Measurements from ENCODE around the gene TCEAL7. TPM values are rescaled to one million over a fixed set of nuclear protein-coding genes. Genes with fewer than 3 reads are reported as not detected.

The TCEAL7 gene
- total and polyA plus RNA-seq, 12 donors = 0.79 to 24.0 (median 8.7) TPM; not detected in 1

DNA sequence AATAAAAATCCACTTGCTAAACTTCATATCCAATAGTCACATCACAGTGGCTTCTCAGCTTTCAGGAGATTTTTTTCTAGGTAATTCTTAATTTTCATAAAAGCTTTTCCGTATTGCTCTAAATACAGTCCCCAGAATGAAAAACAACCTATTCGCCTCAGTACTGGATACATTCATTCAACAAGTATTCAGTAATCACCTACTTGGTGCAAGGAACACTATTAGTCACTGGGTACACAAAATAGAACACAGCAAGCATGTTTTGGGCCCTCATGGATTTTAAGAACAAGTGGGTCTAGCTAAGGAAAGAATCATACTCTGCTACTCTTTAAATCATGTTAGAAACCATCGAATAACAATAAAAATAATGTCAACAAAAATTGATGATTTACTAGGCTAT, 43.5 kb downstream of the TCEAL7 start:
- WGBS, 4 donors = 68 to 79% (median 74%) methylated on average over 3 of the region's 3 CpGs
- intact Hi-C loops (cut with DNase I) = no loop called here
- no peak overlapping the region for H3K4me3 ChIP-seq
- no peaks in the 10 kb centered on the region for H3K36me3 ChIP-seq (replicated peaks in 1 of 2)
- DNase-seq = no peak
- no peaks in the 10 kb centered on the region for H3K27me3 ChIP-seq
- TF ChIP-seq POLR2A (IDR thresholded peaks at IDR 0.05) (no peak), CTCF (IDR thresholded peaks at IDR 0.05) (no peak)
- H3K4me1 ChIP-seq (replicated peaks in 1 of 2) = no peaks in the 10 kb centered on the region
- no peak overlapping the region for H3K27ac ChIP-seq
- no peaks in the 10 kb centered on the region for H3K9me3 ChIP-seq (replicated peaks in 1 of 3)

DNA sequence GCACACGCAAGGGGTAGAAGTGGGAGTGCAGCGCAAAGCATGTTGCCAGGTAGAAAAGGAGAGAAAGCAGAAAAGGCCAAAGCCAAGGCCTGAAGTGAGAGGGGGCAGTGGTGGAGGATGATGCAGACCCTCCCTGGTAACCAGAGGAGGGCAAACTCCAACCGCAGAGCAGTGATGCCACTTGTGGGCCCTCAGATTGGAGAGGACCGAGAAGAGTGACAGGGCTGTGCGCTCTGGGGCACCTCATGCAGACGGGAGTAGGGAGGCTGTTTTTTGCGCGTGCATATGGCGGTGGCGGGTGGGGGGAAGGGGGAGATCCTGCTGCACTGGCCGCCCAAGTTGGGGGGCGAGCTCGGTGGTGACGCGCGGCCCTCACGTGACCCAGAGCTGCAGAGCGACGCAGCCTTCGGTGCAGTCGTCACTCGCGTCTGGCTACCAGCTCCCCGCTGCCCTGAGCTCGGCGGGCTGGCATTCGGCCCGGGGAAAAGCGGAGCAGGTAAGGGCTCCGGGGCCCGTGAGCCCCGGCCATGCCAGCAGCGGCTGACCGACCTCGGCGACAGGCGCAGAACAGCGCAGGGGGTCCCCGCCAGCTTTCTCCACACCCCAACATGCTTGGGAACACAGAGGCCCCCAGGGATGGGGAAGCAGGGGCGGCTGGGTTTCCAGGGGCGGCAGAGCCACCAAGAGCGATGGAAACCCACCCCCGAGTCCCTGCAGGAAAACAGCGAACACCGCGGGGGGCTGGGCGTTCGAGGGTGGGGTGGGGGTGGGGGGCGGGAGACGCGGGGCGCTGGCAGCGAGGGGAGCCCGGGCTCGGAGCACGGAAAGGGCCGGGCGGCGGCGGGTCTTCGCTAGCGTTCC, 46.3 kb downstream of the TCEAL7 start, which contains the start of gene BEX3:
Gene BEX3 (plus strand): TSS at position 421 of the 861 bp plus-strand sequence. CDS start 984 bp downstream, outside the sequence.
- Histone ChIP-seq H3K36me3 (replicated peaks in 1 of 2) (no peaks in the 10 kb centered on the region), H3K27me3 (no peaks in the 10 kb centered on the region), H3K4me1 (replicated peaks in 1 of 2) (no peaks in the 10 kb centered on the region), H3K9me3 (replicated peaks in 1 of 3) (no peaks in the 10 kb centered on the region), H3K4me3 (peak within 1 kb of the TSS in 3 of 4 donors; percentile 40 to 58 (median 40)), H3K27ac (peak within 1 kb of the TSS in 4 of 5 donors; percentile 66 to 91 (median 83))
- DNase-seq = peak; percentile 64 to 82 (median 73)
- no peak for TF ChIP-seq CTCF (IDR thresholded peaks at IDR 0.05)
- TF ChIP-seq POLR2A (IDR thresholded peaks at IDR 0.05) = peak; percentile 69 to 87
- 2 to 26% (median 23%) methylated on average over 4 to 60 of the region's 62 CpGs for WGBS, 4 donors
- intact Hi-C loops (cut with DNase I) = no loop called here

DNA sequence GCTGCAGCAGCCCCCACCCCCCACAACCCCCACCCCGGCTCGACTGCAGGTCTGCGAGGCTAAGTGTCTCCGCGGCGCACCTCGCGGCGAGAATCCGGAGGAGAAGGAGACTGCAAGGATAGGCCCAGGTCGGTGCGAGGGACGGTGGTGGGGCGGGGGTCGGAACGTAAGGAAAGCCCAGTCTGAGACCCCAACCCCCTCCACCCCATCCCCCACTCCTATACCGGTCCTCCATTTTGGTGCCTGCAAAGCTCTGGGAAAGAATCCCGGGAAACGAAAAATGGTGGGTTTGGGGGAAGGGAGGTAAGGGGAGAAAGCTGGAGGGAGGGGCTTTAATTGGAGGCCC, 46.9 kb downstream of the TCEAL7 start:
- peak in 6 of 7 donors; percentile 16 to 53 (median 34) for DNase-seq
- WGBS, 4 donors = 0 to 28% (median 10%) methylated on average over 5 to 19 of the region's 19 CpGs
- intact Hi-C loops (cut with DNase I) = no loop called here
- no peaks in the 10 kb centered on the region for H3K9me3 ChIP-seq (replicated peaks in 1 of 3)
- H3K27ac ChIP-seq = peak overlapping the region in 4 of 5 donors; percentile 66 to 91 (median 83)
- no peaks in the 10 kb centered on the region for H3K27me3 ChIP-seq
- H3K4me3 ChIP-seq = peak overlapping the region in 2 of 4 donors; percentile 40 to 58
- TF ChIP-seq CTCF (IDR thresholded peaks at IDR 0.05) = no peak
- TF ChIP-seq POLR2A (IDR thresholded peaks at IDR 0.05) = no peak
- H3K36me3 ChIP-seq (replicated peaks in 1 of 2) = no peaks in the 10 kb centered on the region
- H3K4me1 ChIP-seq (replicated peaks in 1 of 2) = no peaks in the 10 kb centered on the region

- Histone ChIP-seq H3K27ac (no peak overlapping the region), H3K4me1 (replicated peaks in 1 of 2) (no peaks in the 10 kb centered on the region), H3K36me3 (replicated peaks in 1 of 2) (no peaks in the 10 kb centered on the region), H3K4me3 (no peak overlapping the region), H3K9me3 (replicated peaks in 1 of 3) (no peaks in the 10 kb centered on the region), H3K27me3 (no peaks in the 10 kb centered on the region)
- TF ChIP-seq CTCF (IDR thresholded peaks at IDR 0.05) (no peak), POLR2A (IDR thresholded peaks at IDR 0.05) (no peak)
- no peak for DNase-seq
- WGBS, 4 donors = 56 to 75% (median 69%) methylated on average over 2 of the region's 2 CpGs
- intact Hi-C loops (cut with DNase I) = no loop called here
Measured at GRCh38 chrX:103378990-103379389, 49.0 kb downstream of the TCEAL7 start.

Small RNA genes within 50 kb of the gene (small RNA-seq; reads per million reads assigned to genes)
- gene Z92846.1 = 0 reads per million in 2 donors

Other genes starting within 250 kb of the TCEAL7 start
- gene NXF3, start 237.1 kb upstream of the TCEAL7 start, total RNA-seq = 1 to 10 TPM in 5 of 9 donors, under 1 TPM in 3, not detected in 1; 0.06 to 5.9 (median 1.3) TPM
- gene NXF3, start 237.1 kb upstream of the TCEAL7 start, polyA plus RNA-seq = 1 to 10 TPM in 2 of 3 donors, under 1 TPM in 1; 0.53 to 2.7 (median 2.2) TPM
- gene BEX4, start 115.1 kb upstream of the TCEAL7 start, total RNA-seq = 100 to 1,000 TPM in 1 of 9 donors, 10 to 100 TPM in 8; 24.5 to 150 (median 62.3) TPM
- 100 to 1,000 TPM in 1 of 3 donors, 10 to 100 TPM in 2; 66.0 to 143 (median 68.7) TPM for gene BEX4, start 115.1 kb upstream of the TCEAL7 start, polyA plus RNA-seq
- gene TCEAL8, start 75.1 kb upstream of the TCEAL7 start, total RNA-seq = 100 to 1,000 TPM in 1 of 9 donors, 10 to 100 TPM in 8; 54.5 to 156 (median 63.9) TPM
- 100 to 1,000 TPM in 1 of 3 donors, 10 to 100 TPM in 2; 46.3 to 137 (median 64.0) TPM for gene TCEAL8, start 75.1 kb upstream of the TCEAL7 start, polyA plus RNA-seq
- gene TCEAL5, start 53.5 kb upstream of the TCEAL7 start, total RNA-seq = 1 to 10 TPM in 3 of 9 donors, under 1 TPM in 2, not detected in 4; 0.40 to 4.3 (median 1.4) TPM
- 10 to 100 TPM in 2 of 3 donors, 1 to 10 TPM in 1; 3.0 to 14.5 (median 12.6) TPM for gene TCEAL5, start 53.5 kb upstream of the TCEAL7 start, polyA plus RNA-seq
- gene BEX2, start 19.2 kb upstream of the TCEAL7 start, total RNA-seq = 100 to 1,000 TPM in 2 of 9 donors, 10 to 100 TPM in 7; 29.4 to 118 (median 56.9) TPM
- gene BEX2, start 19.2 kb upstream of the TCEAL7 start, polyA plus RNA-seq = 10 to 100 TPM; 50.0 to 99.7 (median 52.3) TPM
- gene TCEAL9, start 26.3 kb downstream of the TCEAL7 start, total RNA-seq = 100 to 1,000 TPM in 5 of 9 donors, 10 to 100 TPM in 4; 91.8 to 256 (median 148) TPM
- gene TCEAL9, start 26.3 kb downstream of the TCEAL7 start, polyA plus RNA-seq = 100 to 1,000 TPM; 143 to 388 (median 235) TPM
- gene BEX3, start 46.3 kb downstream of the TCEAL7 start, total RNA-seq = 1,000 to 10,000 TPM in 1 of 9 donors, 100 to 1,000 TPM in 8; 259 to 1,002 (median 370) TPM
- 100 to 1,000 TPM; 171 to 431 (median 188) TPM for gene BEX3, start 46.3 kb downstream of the TCEAL7 start, polyA plus RNA-seq
- 1 to 10 TPM in 6 of 9 donors, under 1 TPM in 3; 0.65 to 3.4 (median 1.3) TPM for gene RAB40A, start 189.2 kb downstream of the TCEAL7 start, total RNA-seq
- 1 to 10 TPM; 1.1 to 1.5 (median 1.1) TPM for gene RAB40A, start 189.2 kb downstream of the TCEAL7 start, polyA plus RNA-seq

Data from adrenal gland (tissue), 12 donors.